Activated CD4-positive, alpha-beta T cell treated with anti-CD3 and anti-CD28 coated beads, Interleukin-2, amount 50 U/mL, for 24 hours (primary cell): Measurements from ENCODE around the gene OR52E2.
"Not testable (repeated sequence)": the region's sequence is repeated elsewhere in the genome, so short reads cannot be mapped to it uniquely, and the experiment has no call there.

Experiments
- DNase-seq, 2 donors: peaks; one replicate each; pipeline ENCODE4 v3.0.0-alpha.2; 2020; ENCODE audit warnings: low read depth in 1 of 2, low spot score in 1 of 2

OR52E2 gene

GRCh38 chr11:5059391-5059790 is at the start of gene OR52E2:
OR52E2 (minus strand) TSS chr11:5059627; CDS start chr11:5059627, 0 bp downstream.
- no peak for DNase-seq

GRCh38 chr11:5107285-5107684 is 47.9 kb upstream of the OR52E2 start:
- no peak for DNase-seq

- no peak for DNase-seq
These were observed 43.6 kb upstream of the OR52E2 start for GRCh38 chr11:5103066-5103465.

GRCh38 chr11:5102246-5102645 is 42.8 kb upstream of the OR52E2 start:
- no peak for DNase-seq

GRCh38 chr11:5096011-5096410 is 36.6 kb upstream of the OR52E2 start:
- no peak for DNase-seq

GRCh38 chr11:5092821-5093585 is 33.6 kb upstream of the OR52E2 start:
- DNase-seq: no peak

GRCh38 chr11:5090668-5091067 is 31.2 kb upstream of the OR52E2 start:
- no peak for DNase-seq

GRCh38 chr11:5088556-5088955 is 29.1 kb upstream of the OR52E2 start:
- DNase-seq: no peak

GRCh38 chr11:5083602-5084001 is 24.2 kb upstream of the OR52E2 start:
- no peak for DNase-seq

GRCh38 chr11:5081405-5081804 is 22.0 kb upstream of the OR52E2 start:
- DNase-seq: no peak

- no peak for DNase-seq
These were observed 12.4 kb upstream of the OR52E2 start for GRCh38 chr11:5071799-5072198.

GRCh38 chr11:5069272-5069671 is 9.8 kb upstream of the OR52E2 start, which contains the start of gene OR52E1:
OR52E1 (plus strand) TSS chr11:5069572.
- no peak for DNase-seq

GRCh38 chr11:5065027-5065426 is 5.6 kb upstream of the OR52E2 start:
- no peak for DNase-seq

- DNase-seq: not testable (repeated sequence)
These were observed 748 bp downstream of the OR52E2 start for GRCh38 chr11:5058679-5059078.

- DNase-seq: no peak
These were observed 12.6 kb downstream of the OR52E2 start for GRCh38 chr11:5046754-5047330.

- DNase-seq: no peak
These were observed 13.2 kb downstream of the OR52E2 start, which contains the start of gene OR52J3 for GRCh38 chr11:5046226-5046625. OR52J3 (plus strand) TSS chr11:5046526; CDS start chr11:5046526, 0 bp downstream.

GRCh38 chr11:5043380-5043779 is 16.0 kb downstream of the OR52E2 start:
- no peak for DNase-seq

GRCh38 chr11:5042091-5042490 is 17.3 kb downstream of the OR52E2 start:
- no peak for DNase-seq

GRCh38 chr11:5040876-5041275 is 18.6 kb downstream of the OR52E2 start:
- no peak for DNase-seq

- DNase-seq: no peak
These were observed 21.1 kb downstream of the OR52E2 start for GRCh38 chr11:5038341-5038740.

GRCh38 chr11:5037926-5038325 is 21.5 kb downstream of the OR52E2 start:
- no peak for DNase-seq

GRCh38 chr11:5036669-5037068 is 22.8 kb downstream of the OR52E2 start:
- DNase-seq: no peak

- no peak for DNase-seq
These were observed 37.4 kb downstream of the OR52E2 start for GRCh38 chr11:5021996-5022395.
